Activated naive CD4-positive, alpha-beta T cell treated with anti-CD3 and anti-CD28 coated beads, Interleukin-2, amount 50 U/mL, for 16 hours (primary cell): ENCODE data around the gene RNH1.

ENCODE experiments used
- DNase-seq: peaks from one replicate; pipeline ENCODE4 v3.0.0-alpha.2; 2020

Gene RNH1

DNA sequence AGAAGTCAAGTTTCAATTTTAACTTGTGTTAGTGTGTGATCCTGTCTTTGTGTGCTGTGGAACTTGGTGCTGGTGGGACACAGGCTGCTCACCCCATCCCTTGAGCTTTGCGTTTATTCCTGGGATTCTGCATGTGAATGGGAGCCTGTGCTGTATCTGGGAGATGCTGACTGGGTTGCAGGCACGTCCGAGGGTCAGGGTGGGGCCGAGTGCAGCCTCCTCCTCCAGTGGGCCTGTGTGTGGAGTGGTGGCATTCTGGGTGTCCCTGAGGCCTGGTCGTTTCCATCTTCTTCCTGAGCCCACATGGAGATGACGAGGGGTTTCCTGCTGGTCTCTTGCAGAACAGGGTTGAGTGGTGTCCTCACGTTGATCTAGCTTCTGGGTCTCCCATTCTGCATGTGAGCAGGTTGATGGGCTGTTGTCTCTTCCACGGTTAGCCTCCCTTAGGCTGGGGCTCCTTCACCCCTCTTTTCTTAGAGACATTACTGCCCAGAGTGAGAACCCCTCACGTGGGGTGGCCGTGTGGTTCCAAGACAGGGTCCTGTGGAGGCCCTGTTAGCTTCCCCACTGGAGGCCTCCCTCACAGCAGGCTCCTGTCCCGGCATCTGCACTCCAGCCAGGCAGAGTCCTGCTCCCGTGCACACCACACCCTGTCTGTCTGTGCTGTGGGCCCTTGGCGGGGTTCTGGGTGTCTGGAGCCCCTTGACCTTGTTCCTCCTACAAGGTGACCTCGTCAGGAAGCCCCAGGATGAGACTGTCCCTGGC, 52.1 kb downstream of the RNH1 start:
- DNase-seq, result no peak

- no peak for DNase-seq
Observed at GRCh38 chr11:454043-454442, 53.0 kb downstream of the RNH1 start.

- no peak for DNase-seq
Observed at GRCh38 chr11:453564-453963, 53.5 kb downstream of the RNH1 start.

- DNase-seq, result no peak
Observed at GRCh38 chr11:452916-453527, 54.0 kb downstream of the RNH1 start.

DNA sequence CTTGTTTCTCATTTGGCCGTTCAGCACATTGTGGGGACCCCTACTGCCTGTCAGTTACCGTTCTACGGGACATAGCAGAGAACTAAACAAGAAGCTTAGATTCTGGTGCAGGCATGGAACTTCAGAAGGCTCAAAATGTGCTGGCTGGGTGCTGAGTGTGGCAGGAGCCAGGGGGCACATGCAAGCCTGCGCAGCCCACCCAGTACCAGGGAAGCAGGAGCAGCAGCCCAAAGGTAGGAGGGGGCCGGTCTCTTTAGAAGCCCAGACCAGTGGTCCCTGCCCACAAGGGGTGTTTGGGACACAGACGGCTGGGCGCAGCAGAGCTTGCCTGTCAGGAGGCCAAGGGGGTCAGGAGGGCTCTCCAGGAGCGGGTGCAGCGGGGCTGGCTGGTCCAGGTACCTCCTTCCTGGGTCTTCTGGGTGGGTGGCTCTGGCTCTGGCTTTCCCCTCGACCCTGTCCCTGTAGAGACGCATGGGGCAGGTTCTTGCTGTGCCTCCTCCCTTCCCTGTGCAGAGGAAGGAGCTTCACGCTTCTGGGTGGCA, 54.8 kb downstream of the RNH1 start:
- DNase-seq, result no peak

- DNase-seq, result no peak
Observed at GRCh38 chr11:451738-452137, 55.3 kb downstream of the RNH1 start.

DNA sequence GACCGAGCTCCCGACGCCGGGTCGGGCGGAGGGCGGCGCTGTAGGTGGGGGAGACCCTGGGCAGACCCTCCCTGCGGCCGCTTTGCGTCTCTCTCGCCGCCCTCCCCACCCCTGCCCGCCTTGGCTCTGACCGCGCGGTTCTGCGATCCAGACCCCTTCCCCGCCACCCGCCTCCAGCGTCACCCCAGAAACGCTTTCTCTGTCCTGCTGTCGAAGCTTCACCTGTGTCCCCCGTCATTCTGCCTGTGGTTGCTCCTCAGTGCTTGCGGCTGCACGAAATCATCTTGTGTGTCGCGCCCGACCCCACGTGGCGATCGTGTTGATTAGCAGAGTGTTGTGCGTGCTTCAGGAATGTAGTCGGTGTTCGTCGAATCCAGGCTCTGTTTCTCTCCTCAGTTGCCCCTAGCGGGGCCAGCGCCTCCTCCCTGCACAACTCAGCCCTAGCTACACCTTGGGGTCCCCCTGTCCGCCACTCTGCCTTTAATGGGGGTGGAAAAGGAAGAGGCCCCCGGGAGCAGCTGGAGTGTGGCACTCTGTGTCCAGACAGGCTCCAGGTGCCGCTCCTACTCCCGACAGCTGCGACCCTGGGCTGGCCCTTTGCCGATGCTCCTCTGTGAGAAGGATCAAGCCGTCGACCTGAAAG, 56.1 kb downstream of the RNH1 start:
- DNase-seq, result peak; percentile 81

DNA sequence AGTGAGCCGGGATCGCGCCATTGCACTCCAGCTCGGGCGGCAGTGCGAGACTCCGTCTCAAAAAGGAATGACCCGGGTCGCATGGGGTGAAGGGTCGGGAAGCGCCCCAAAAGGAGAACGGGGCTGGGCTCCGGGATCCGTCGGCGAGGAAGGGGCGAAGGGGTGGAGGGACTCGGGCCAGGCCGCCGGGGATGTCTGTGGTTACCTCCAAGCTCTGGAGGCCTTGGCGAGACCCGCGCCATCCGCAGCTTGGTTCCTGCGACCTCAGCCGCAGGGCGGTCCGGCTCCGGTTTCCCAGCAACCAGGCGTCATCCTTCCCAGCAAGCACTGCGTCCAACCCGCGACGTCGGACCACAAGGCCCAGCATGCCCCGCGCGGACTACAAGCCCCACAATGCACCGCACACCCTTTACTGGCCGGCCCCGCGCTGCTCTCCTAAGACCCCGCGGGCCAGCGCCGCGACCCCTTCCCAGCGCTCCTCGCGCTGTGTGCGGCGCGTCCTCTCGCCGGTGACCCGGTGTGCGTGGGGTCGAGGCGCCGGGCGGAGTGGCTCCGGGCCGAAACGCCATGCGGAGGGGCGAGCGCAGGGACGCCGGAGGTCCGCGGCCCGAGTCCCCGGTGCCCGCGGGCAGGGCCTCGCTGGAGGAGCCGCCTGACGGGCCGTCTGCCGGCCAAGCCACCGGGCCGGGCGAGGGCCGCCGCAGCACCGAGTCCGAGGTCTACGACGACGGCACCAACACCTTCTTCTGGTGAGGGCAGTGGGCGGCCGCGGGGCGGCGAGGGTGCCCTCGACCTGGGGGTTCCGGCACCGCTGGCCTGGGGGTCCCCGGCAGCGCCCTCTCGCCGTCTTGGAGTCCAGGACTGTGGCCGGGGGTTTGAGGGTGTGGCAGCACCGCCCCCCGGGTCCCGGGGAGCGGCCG, 56.9 kb downstream of the RNH1 start, which contains the start of gene PTDSS2:
PTDSS2 (plus strand) TSS at position 391 of the 920 bp plus-strand sequence; CDS start at position 568, 177 bp downstream.
- DNase-seq, result peak; percentile 94

DNA sequence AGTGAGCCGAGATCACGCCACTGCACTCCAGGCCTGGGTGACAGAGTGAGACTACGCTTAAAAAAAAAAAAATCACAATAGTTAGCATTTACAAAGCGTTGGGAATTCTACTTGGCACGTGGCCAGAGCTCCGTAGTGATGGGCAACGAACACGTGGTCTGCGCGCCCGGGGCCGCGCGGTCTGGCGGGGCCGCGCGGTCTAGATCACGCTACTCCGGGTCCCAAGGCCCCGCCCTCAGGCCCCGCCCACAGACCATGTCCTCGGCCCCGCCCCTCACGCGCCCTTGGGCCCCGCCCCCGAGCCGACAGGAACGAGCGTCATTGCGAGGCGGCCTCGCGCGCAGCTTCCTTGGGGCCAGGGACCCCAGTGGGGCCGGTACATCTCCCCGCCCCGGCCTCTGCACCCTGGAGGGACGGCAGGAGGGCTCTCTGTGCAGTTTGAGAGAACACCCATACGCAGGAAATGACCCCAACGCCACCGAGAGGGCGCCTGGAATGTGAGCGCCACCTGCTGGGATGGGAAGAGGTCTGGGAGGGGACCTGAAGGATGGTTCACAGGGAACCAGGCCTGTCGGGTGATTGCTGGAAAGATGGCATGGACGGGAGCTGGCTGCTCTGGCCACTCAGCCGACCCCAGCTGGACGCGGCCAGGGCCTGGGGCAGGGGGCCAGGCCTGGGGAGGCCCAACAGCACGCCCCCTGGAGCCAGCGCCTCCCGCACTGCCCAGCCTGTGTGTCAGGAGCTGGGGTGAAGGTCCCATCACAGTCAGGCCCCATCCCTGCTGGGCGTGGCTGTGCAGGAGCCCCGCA, 58.9 kb downstream of the RNH1 start:
- DNase-seq, result peak; percentile 97

GRCh38 chr11:446891-447290, 60.2 kb downstream of the RNH1 start:
- no peak for DNase-seq

- DNase-seq, result no peak
Observed at GRCh38 chr11:445765-446588, 61.1 kb downstream of the RNH1 start.
